HL-60 (cell line): ENCODE measurements around the gene TBC1D17.

Experiments
- POLR2AphosphoS5 ChIP-seq: IDR thresholded peaks from 2 replicates; pipeline ENCODE4 v1.6.1; 2012; ENCODE audit warnings: low read depth
- REST ChIP-seq: IDR thresholded peaks from 2 replicates; pipeline ENCODE4 v1.6.1; 2012; ENCODE audit warnings: low read depth; ENCODE audit not compliant: insufficient replicate concordance
- SPI1 ChIP-seq: IDR thresholded peaks from 2 replicates; pipeline ENCODE4 v1.6.1; 2012; ENCODE audit warnings: low read depth, mild to moderate bottlenecking, borderline replicate concordance
- TF ChIP-seq, protein P1 (sequence below): IDR thresholded peaks from one replicate; pipeline ENCODE4 v1.5.1; 2011; ENCODE audit warnings: low read length, control low read depth, inconsistent platforms; ENCODE audit not compliant: insufficient read depth

DNA sequence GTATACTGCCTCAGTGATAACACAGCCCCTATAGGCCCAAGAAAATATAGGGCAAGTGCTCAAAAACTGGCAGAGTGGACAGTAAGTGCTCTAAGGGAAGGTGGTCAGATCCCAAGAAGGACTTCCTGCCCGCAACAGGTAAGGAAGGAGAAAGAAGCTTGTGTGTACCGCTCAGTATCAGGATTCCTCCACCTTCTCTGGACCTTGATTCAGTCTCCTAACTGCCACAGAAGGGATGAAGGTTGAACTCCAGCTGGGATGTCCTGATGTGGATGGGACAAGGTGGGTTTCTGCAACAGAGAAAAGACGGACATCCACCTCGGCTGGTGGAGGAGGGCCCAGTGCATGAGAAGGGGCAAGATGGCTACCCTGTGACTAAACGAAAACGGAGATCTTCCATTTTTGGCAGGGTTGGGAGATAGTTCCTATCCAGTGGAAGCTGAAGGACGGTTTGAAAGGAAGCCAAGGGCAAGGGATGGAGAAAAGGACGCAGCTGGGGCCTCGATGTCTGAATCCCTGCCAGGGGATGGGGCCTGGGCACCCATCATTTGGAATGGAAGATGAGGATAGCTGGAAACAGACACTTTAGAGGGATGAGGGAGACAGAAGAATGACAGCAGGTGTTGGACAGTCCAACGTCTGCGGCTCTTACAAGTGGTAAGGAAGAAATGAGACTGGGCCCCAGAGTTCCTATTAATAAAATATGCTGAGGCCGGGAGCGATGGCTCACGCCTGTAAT, 50.2 kb downstream of the TBC1D17 start:
- TF ChIP-seq POLR2AphosphoS5: no peak
- no peak for TF ChIP-seq SPI1
- TF ChIP-seq REST: no peak
- TF ChIP-seq, protein P1, sequence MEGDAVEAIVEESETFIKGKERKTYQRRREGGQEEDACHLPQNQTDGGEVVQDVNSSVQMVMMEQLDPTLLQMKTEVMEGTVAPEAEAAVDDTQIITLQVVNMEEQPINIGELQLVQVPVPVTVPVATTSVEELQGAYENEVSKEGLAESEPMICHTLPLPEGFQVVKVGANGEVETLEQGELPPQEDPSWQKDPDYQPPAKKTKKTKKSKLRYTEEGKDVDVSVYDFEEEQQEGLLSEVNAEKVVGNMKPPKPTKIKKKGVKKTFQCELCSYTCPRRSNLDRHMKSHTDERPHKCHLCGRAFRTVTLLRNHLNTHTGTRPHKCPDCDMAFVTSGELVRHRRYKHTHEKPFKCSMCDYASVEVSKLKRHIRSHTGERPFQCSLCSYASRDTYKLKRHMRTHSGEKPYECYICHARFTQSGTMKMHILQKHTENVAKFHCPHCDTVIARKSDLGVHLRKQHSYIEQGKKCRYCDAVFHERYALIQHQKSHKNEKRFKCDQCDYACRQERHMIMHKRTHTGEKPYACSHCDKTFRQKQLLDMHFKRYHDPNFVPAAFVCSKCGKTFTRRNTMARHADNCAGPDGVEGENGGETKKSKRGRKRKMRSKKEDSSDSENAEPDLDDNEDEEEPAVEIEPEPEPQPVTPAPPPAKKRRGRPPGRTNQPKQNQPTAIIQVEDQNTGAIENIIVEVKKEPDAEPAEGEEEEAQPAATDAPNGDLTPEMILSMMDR: no peak
